ENCODE data around the gene RPRD1A.
"Not testable (repeated sequence)": the region's sequence is repeated elsewhere in the genome, so short reads cannot be mapped to it uniquely, and the experiment has no call there.

Gene RPRD1A

GRCh38 chr18:36028859-36029258 lies 38.5 kb downstream of the RPRD1A start:
- Mint-ChIP-seq H3K36me3 (ENCODE audit: low read depth) (peaks cover 72% of the 10 kb centered on the region), H3K4me1 (ENCODE audit: low read depth) (peaks cover 22% of the 10 kb centered on the region), H3K4me3 (no peak overlapping the region), H3K27me3 (no peaks in the 10 kb centered on the region), H3K9me3 (no peaks in the 10 kb centered on the region), H3K27ac (no peak overlapping the region)
- DNase-seq, result no peak

GRCh38 chr18:36025025-36025424 lies 42.3 kb downstream of the RPRD1A start:
- no peaks in the 10 kb centered on the region for H3K9me3 Mint-ChIP-seq
- peaks cover 51% of the 10 kb centered on the region for H3K36me3 Mint-ChIP-seq (ENCODE audit: low read depth)
- no peak for DNase-seq
- H3K27me3 Mint-ChIP-seq, result no peaks in the 10 kb centered on the region
- peaks cover 14% of the 10 kb centered on the region for H3K4me1 Mint-ChIP-seq (ENCODE audit: low read depth)
- no peak overlapping the region for H3K27ac Mint-ChIP-seq
- no peak overlapping the region for H3K4me3 Mint-ChIP-seq

- H3K9me3 Mint-ChIP-seq, H3K4me3 Mint-ChIP-seq, DNase-seq, H3K27ac Mint-ChIP-seq, H3K27me3 Mint-ChIP-seq: not testable (repeated sequence)
- Mint-ChIP-seq H3K4me1 (ENCODE audit: low read depth) (peaks cover 12% of the 10 kb centered on the region), H3K36me3 (ENCODE audit: low read depth) (peaks cover 47% of the 10 kb centered on the region)
Observed at GRCh38 chr18:36024241-36024640, 43.1 kb downstream of the RPRD1A start.

GRCh38 chr18:36023336-36023735 lies 44.0 kb downstream of the RPRD1A start:
- DNase-seq, result no peak
- Mint-ChIP-seq H3K4me1 (ENCODE audit: low read depth) (peaks cover 5% of the 10 kb centered on the region), H3K9me3 (no peaks in the 10 kb centered on the region), H3K4me3 (no peak overlapping the region), H3K27ac (no peak overlapping the region), H3K27me3 (no peaks in the 10 kb centered on the region), H3K36me3 (ENCODE audit: low read depth) (peaks cover 39% of the 10 kb centered on the region)

GRCh38 chr18:36020174-36020711 lies 47.1 kb downstream of the RPRD1A start:
- Mint-ChIP-seq H3K36me3 (ENCODE audit: low read depth) (peaks cover 15% of the 10 kb centered on the region), H3K9me3 (no peaks in the 10 kb centered on the region), H3K27me3 (no peaks in the 10 kb centered on the region), H3K4me3 (no peak overlapping the region), H3K4me1 (ENCODE audit: low read depth) (peaks cover 3% of the 10 kb centered on the region), H3K27ac (no peak overlapping the region)
- no peak for DNase-seq

- Mint-ChIP-seq H3K27me3 (no peaks in the 10 kb centered on the region), H3K4me1 (ENCODE audit: low read depth) (no peaks in the 10 kb centered on the region), H3K4me3 (no peak overlapping the region), H3K27ac (no peak overlapping the region), H3K9me3 (no peaks in the 10 kb centered on the region), H3K36me3 (ENCODE audit: low read depth) (no peaks in the 10 kb centered on the region)
- DNase-seq, result no peak
Observed at GRCh38 chr18:36017232-36017631, 50.1 kb downstream of the RPRD1A start.

- Mint-ChIP-seq H3K27me3 (no peaks in the 10 kb centered on the region), H3K27ac (no peak overlapping the region), H3K4me3 (no peak overlapping the region), H3K36me3 (ENCODE audit: low read depth) (no peaks in the 10 kb centered on the region), H3K9me3 (no peaks in the 10 kb centered on the region), H3K4me1 (ENCODE audit: low read depth) (no peaks in the 10 kb centered on the region)
- no peak for DNase-seq
Observed at GRCh38 chr18:36015629-36016028, 51.7 kb downstream of the RPRD1A start.

- Mint-ChIP-seq H3K27me3 (no peaks in the 10 kb centered on the region), H3K4me3 (no peak overlapping the region), H3K9me3 (no peaks in the 10 kb centered on the region), H3K36me3 (ENCODE audit: low read depth) (no peaks in the 10 kb centered on the region), H3K4me1 (ENCODE audit: low read depth) (no peaks in the 10 kb centered on the region), H3K27ac (no peak overlapping the region)
- no peak for DNase-seq
Observed at GRCh38 chr18:36012891-36013290, 54.5 kb downstream of the RPRD1A start.

GRCh38 chr18:36009214-36009613 lies 58.1 kb downstream of the RPRD1A start:
- no peaks in the 10 kb centered on the region for H3K4me1 Mint-ChIP-seq (ENCODE audit: low read depth)
- no peak overlapping the region for H3K4me3 Mint-ChIP-seq
- no peak for DNase-seq
- no peaks in the 10 kb centered on the region for H3K9me3 Mint-ChIP-seq
- no peaks in the 10 kb centered on the region for H3K36me3 Mint-ChIP-seq (ENCODE audit: low read depth)
- no peaks in the 10 kb centered on the region for H3K27me3 Mint-ChIP-seq
- no peak overlapping the region for H3K27ac Mint-ChIP-seq

GRCh38 chr18:36006997-36007396 lies 60.4 kb downstream of the RPRD1A start:
- Mint-ChIP-seq H3K27ac (no peak overlapping the region), H3K36me3 (ENCODE audit: low read depth) (no peaks in the 10 kb centered on the region), H3K27me3 (no peaks in the 10 kb centered on the region), H3K4me1 (ENCODE audit: low read depth) (no peaks in the 10 kb centered on the region), H3K9me3 (no peaks in the 10 kb centered on the region), H3K4me3 (no peak overlapping the region)
- no peak for DNase-seq

GRCh38 chr18:35999925-36000324 lies 67.4 kb downstream of the RPRD1A start:
- no peaks in the 10 kb centered on the region for H3K9me3 Mint-ChIP-seq
- H3K4me3 Mint-ChIP-seq, result no peak overlapping the region
- no peak overlapping the region for H3K27ac Mint-ChIP-seq
- no peak for DNase-seq
- H3K36me3 Mint-ChIP-seq (ENCODE audit: low read depth), result no peaks in the 10 kb centered on the region
- H3K27me3 Mint-ChIP-seq, result no peaks in the 10 kb centered on the region
- no peaks in the 10 kb centered on the region for H3K4me1 Mint-ChIP-seq (ENCODE audit: low read depth)

- no peak overlapping the region for H3K4me3 Mint-ChIP-seq
- DNase-seq, result no peak
Observed at GRCh38 chr18:35998967-35999366, 68.4 kb downstream of the RPRD1A start.

GRCh38 chr18:35993013-35993412 lies 74.3 kb downstream of the RPRD1A start:
- no peaks in the 10 kb centered on the region for H3K27me3 Mint-ChIP-seq
- peaks cover 22% of the 10 kb centered on the region for H3K36me3 Mint-ChIP-seq (ENCODE audit: low read depth)
- no peak overlapping the region for H3K27ac Mint-ChIP-seq
- H3K4me3 Mint-ChIP-seq, result no peak overlapping the region
- H3K4me1 Mint-ChIP-seq (ENCODE audit: low read depth), result no peaks in the 10 kb centered on the region
- DNase-seq, result no peak
- H3K9me3 Mint-ChIP-seq, result no peaks in the 10 kb centered on the region

More at GRCh38 chr18:35998967-35999366, 68.4 kb downstream of the RPRD1A start:
- no peaks in the 10 kb centered on the region for H3K9me3 Mint-ChIP-seq
- H3K27me3 Mint-ChIP-seq, result no peaks in the 10 kb centered on the region
- H3K4me1 Mint-ChIP-seq (ENCODE audit: low read depth), result no peaks in the 10 kb centered on the region
- H3K27ac Mint-ChIP-seq, result no peak overlapping the region
- H3K36me3 Mint-ChIP-seq (ENCODE audit: low read depth), result no peaks in the 10 kb centered on the region

- DNase-seq, result no peak
- Mint-ChIP-seq H3K4me1 (ENCODE audit: low read depth) (no peaks in the 10 kb centered on the region), H3K27ac (no peak overlapping the region), H3K9me3 (no peaks in the 10 kb centered on the region), H3K27me3 (no peaks in the 10 kb centered on the region), H3K36me3 (ENCODE audit: low read depth) (peaks cover 29% of the 10 kb centered on the region), H3K4me3 (no peak overlapping the region)
Observed at GRCh38 chr18:35991696-35992095, 75.7 kb downstream of the RPRD1A start.

GRCh38 chr18:35983818-35984217 lies 83.5 kb downstream of the RPRD1A start:
- H3K27me3 Mint-ChIP-seq, result no peaks in the 10 kb centered on the region
- no peak overlapping the region for H3K4me3 Mint-ChIP-seq

GRCh38 chr18:35983147-35983546 lies 84.2 kb downstream of the RPRD1A start:
- H3K4me1 Mint-ChIP-seq (ENCODE audit: low read depth), result no peaks in the 10 kb centered on the region
- no peaks in the 10 kb centered on the region for H3K27me3 Mint-ChIP-seq
- H3K36me3 Mint-ChIP-seq (ENCODE audit: low read depth), result peaks cover 74% of the 10 kb centered on the region
- no peak overlapping the region for H3K4me3 Mint-ChIP-seq
- H3K9me3 Mint-ChIP-seq, result peaks cover 5% of the 10 kb centered on the region
- H3K27ac Mint-ChIP-seq, result no peak overlapping the region
- DNase-seq, result no peak

More at GRCh38 chr18:35983818-35984217, 83.5 kb downstream of the RPRD1A start:
- H3K27ac Mint-ChIP-seq, result no peak overlapping the region
- H3K36me3 Mint-ChIP-seq (ENCODE audit: low read depth), result peaks cover 71% of the 10 kb centered on the region
- H3K4me1 Mint-ChIP-seq (ENCODE audit: low read depth), result no peaks in the 10 kb centered on the region
- no peak for DNase-seq
- H3K9me3 Mint-ChIP-seq, result peaks cover 5% of the 10 kb centered on the region
